ENCODE results near the gene ZNF678. TPM values are rescaled to one million over a fixed set of nuclear protein-coding genes. Genes with fewer than 3 reads are reported as not detected.

Gene ZNF678
- total RNA-seq, 1 donor: 3.6 TPM

- H3K27ac ChIP-seq (ENCODE audit: low read depth, low read length): no peak overlapping the region
- H4K20me1 ChIP-seq (ENCODE audit: insufficient read depth, low read length): no peaks in the 10 kb centered on the region
- H2AFZ ChIP-seq (ENCODE audit: low read length): no peak overlapping the region
- H3K9me3 ChIP-seq (ENCODE audit: low read depth, low read length): peaks cover 4% of the 10 kb centered on the region
- TF ChIP-seq CTCF (IDR thresholded peaks at IDR 0.05; ENCODE audit: extremely low read depth, low read depth, low read length): no peak
- H3K27me3 ChIP-seq (ENCODE audit: insufficient read depth, low read length): no peaks in the 10 kb centered on the region
- no peak for DNase-seq (ENCODE audit: insufficient read length, low spot score, missing footprints)
- no peaks in the 10 kb centered on the region for H3K4me1 ChIP-seq (ENCODE audit: insufficient read depth, low read length)
- no peak overlapping the region for H3K4me3 ChIP-seq (ENCODE audit: insufficient read depth, low read length)
- no peaks in the 10 kb centered on the region for H3K36me3 ChIP-seq (ENCODE audit: insufficient read depth, low read length)
- H3K79me2 ChIP-seq (ENCODE audit: insufficient read depth, low read length): no peaks in the 10 kb centered on the region
- no peak overlapping the region for H3K4me2 ChIP-seq (ENCODE audit: insufficient read depth, low read length)
Measured at GRCh38 chr1:227532019-227532619, 31.2 kb upstream of the ZNF678 start.

GRCh38 chr1:227540170-227541098, 22.9 kb upstream of the ZNF678 start:
- Histone ChIP-seq H3K27me3 (ENCODE audit: insufficient read depth, low read length) (no peaks in the 10 kb centered on the region), H3K79me2 (ENCODE audit: insufficient read depth, low read length) (peaks cover 3% of the 10 kb centered on the region), H2AFZ (ENCODE audit: low read length) (no peak overlapping the region), H3K36me3 (ENCODE audit: insufficient read depth, low read length) (no peaks in the 10 kb centered on the region), H3K4me3 (ENCODE audit: insufficient read depth, low read length) (no peak overlapping the region), H3K4me1 (ENCODE audit: insufficient read depth, low read length) (peaks cover 9% of the 10 kb centered on the region), H3K9me3 (ENCODE audit: low read depth, low read length) (no peaks in the 10 kb centered on the region), H3K4me2 (ENCODE audit: insufficient read depth, low read length) (no peak overlapping the region), H4K20me1 (ENCODE audit: insufficient read depth, low read length) (no peaks in the 10 kb centered on the region), H3K27ac (ENCODE audit: low read depth, low read length) (no peak overlapping the region)
- DNase-seq (ENCODE audit: insufficient read length, low spot score, missing footprints): peak; percentile 27
- no peak for TF ChIP-seq CTCF (IDR thresholded peaks at IDR 0.05; ENCODE audit: extremely low read depth, low read depth, low read length)

GRCh38 chr1:227541129-227541528, 22.2 kb upstream of the ZNF678 start:
- Histone ChIP-seq H3K4me2 (ENCODE audit: insufficient read depth, low read length) (peak overlapping the region; percentile 86), H2AFZ (ENCODE audit: low read length) (no peak overlapping the region), H3K79me2 (ENCODE audit: insufficient read depth, low read length) (peaks cover 3% of the 10 kb centered on the region), H3K4me3 (ENCODE audit: insufficient read depth, low read length) (no peak overlapping the region), H4K20me1 (ENCODE audit: insufficient read depth, low read length) (no peaks in the 10 kb centered on the region), H3K36me3 (ENCODE audit: insufficient read depth, low read length) (no peaks in the 10 kb centered on the region), H3K4me1 (ENCODE audit: insufficient read depth, low read length) (peaks cover 9% of the 10 kb centered on the region), H3K27me3 (ENCODE audit: insufficient read depth, low read length) (no peaks in the 10 kb centered on the region), H3K9me3 (ENCODE audit: low read depth, low read length) (no peaks in the 10 kb centered on the region), H3K27ac (ENCODE audit: low read depth, low read length) (no peak overlapping the region)
- no peak for TF ChIP-seq CTCF (IDR thresholded peaks at IDR 0.05; ENCODE audit: extremely low read depth, low read depth, low read length)
- DNase-seq (ENCODE audit: insufficient read length, low spot score, missing footprints): no peak

GRCh38 chr1:227541796-227542152, 21.6 kb upstream of the ZNF678 start:
- peaks cover 3% of the 10 kb centered on the region for H3K79me2 ChIP-seq (ENCODE audit: insufficient read depth, low read length)
- no peaks in the 10 kb centered on the region for H3K9me3 ChIP-seq (ENCODE audit: low read depth, low read length)
- peak overlapping the region; percentile 93 for H2AFZ ChIP-seq (ENCODE audit: low read length)
- H3K4me2 ChIP-seq (ENCODE audit: insufficient read depth, low read length): peak overlapping the region; percentile 86
- no peaks in the 10 kb centered on the region for H3K27me3 ChIP-seq (ENCODE audit: insufficient read depth, low read length)
- peak overlapping the region; percentile 83 for H3K4me3 ChIP-seq (ENCODE audit: insufficient read depth, low read length)
- peaks cover 9% of the 10 kb centered on the region for H3K4me1 ChIP-seq (ENCODE audit: insufficient read depth, low read length)
- peak; percentile 87 for DNase-seq (ENCODE audit: insufficient read length, low spot score, missing footprints)
- no peak overlapping the region for H3K27ac ChIP-seq (ENCODE audit: low read depth, low read length)
- H3K36me3 ChIP-seq (ENCODE audit: insufficient read depth, low read length): no peaks in the 10 kb centered on the region
- no peak for TF ChIP-seq CTCF (IDR thresholded peaks at IDR 0.05; ENCODE audit: extremely low read depth, low read depth, low read length)
- no peaks in the 10 kb centered on the region for H4K20me1 ChIP-seq (ENCODE audit: insufficient read depth, low read length)
